HG03457 (cell line): ENCODE results near the gene RASL12.
"Not testable (repeated sequence)": the region's sequence is repeated elsewhere in the genome, so short reads cannot be mapped to it uniquely, and the experiment has no call there.

Experiments used
- ATAC-seq: cut with Tn5 transposase; IDR thresholded peaks from one replicate; pipeline ENCODE4 v1.9.1; 2021; ENCODE audit warnings: moderate number of reproducible peaks; ENCODE audit not compliant: unreplicated experiment

The RASL12 gene

DNA sequence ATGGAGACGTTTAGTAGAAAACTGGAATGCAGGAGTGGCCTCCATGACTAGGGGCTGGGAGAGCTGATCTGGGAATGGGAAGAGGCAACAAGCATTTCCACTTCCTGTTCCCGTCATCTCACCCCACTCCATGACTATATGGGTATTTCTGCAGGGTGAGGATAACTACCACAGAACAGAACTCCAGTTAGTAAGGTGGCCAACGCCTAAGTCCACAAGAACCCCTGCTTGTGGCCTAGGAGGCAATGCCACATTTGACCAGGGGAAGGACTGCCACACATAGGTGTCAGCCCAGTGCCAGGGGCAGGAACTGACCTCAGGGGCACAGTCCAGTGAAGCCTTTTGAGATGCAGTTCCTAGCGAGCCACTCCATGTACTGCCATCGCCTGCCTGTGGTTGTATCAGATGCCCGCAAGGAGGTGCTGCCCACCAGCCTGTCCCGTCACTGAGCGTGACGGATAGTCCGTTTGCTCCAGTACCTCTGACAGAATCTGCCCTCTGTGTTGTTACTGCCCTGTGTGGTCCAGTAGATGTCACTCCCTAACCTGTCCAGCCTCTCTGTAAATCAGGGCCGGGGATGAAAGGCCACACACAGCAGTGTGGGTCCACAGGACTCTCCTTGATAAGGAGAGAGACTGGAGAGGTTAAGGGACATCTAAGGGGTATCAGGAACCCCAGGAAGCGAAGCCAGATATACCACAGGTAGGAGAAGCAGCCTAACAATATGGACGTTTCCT lies 34.8 kb downstream of the RASL12 start:
- no peak for ATAC-seq

DNA sequence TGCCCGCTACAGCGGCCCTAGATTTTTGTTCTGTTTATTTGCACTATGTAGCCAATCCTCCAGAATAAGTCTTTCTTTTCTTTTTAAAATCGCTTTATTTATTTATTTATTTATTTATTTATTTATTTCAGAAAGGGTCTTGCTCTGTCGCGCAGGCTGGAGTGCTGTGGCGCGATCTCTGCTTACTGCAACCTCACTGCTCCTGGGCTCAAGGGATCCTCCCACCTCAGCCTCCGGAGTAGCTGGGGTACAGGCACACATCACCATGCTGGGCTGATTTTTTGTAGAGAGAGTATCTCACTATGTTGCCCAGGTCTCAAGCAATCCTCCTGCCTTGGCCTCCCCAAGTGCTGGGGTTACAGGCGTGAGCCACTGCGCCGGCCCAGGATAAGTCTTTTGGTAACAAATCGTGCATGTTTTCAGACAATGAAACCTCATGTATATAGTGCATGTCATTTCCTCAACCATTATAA lies 38.0 kb downstream of the RASL12 start:
- ATAC-seq: no peak

DNA sequence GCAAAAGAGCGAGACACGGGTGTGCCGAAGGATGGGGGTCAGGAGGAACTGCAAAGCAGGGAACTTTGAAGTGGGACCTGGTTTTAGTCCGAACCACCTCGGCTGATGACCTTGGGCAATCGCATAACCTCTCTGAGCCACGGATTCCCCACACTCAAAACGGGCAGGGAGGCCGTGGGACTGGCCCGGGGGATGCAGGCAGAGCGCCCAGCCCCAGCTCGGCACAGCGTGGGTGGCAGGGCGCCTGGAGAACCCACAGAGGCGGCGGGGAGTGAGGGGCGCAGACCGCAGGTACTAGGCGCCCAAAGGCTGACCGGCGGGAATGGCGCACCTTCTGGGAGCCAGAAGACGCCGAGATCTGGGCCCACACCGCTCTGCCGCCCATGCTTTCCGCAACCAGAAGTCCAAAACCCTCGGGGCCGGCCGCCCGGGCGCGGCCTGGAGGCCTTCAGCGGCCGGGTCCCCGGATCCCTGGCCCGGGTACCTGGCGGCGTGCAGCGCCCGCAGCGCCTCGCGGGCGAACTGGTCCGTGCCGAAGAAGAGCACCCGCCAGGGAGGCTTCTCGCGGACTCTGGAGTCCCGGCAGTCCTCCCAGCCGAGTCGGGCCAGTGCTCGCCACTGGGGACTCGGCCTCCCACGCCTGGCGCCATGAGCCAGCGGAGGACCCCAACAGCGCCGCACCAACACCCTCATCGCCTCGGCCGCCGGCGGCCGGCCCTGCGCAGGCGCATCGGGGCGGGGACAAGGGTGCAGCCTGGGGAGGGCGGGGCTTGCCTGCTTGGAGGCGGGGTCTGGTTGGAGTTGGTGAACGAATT lies 38.7 kb downstream of the RASL12 start, which contains the start of gene MTFMT:
Gene MTFMT, minus strand, starts transcription at position 719 of the 815 bp plus-strand sequence. Its CDS starts 26 bp downstream, at position 693.
- no peak for ATAC-seq

GRCh38 chr15:65028338-65028737 lies 39.5 kb downstream of the RASL12 start:
- ATAC-seq: no peak

- ATAC-seq: no peak
Observed at GRCh38 chr15:65027593-65027992, 40.2 kb downstream of the RASL12 start.

- no peak for ATAC-seq
Observed at GRCh38 chr15:65026756-65027155, 41.0 kb downstream of the RASL12 start.

DNA sequence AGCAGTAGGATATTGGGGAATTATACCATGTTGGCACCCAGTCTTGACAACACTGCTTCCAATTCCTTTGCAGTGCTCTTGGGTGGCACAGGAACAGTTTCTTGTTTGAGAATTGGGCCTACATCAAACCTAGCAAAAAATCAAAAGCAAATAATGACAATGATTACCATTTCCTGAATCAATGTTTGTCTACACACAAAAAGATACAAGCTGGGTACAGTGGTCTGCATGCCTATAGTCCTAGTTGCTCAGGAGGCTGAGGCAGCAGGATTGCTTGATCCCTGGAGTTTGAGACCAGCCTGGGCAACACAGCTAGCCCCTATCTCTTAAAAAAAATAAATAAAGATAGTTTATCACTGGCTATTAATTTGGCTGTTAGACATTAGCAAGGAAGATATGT lies 46.3 kb downstream of the RASL12 start:
- ATAC-seq: no peak

DNA sequence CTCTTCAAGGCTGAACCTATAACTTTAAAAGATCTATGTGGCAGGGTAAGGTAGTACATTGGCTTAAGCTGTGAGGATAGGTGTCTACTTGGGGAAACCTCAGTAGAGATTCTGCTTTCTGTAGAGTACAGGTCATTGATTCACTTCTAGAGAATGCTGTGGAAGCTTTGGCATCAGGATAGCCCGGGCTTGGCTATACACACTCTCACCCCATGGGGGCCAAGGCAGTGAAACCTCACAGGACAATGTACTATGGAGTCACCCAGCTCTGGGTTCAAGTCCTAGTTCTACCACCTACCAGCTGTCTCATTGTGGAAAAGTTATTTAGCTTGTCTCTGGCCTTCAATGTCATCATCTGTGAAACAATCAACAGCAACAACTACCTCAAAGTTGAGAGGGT lies 47.4 kb downstream of the RASL12 start:
- no peak for ATAC-seq

DNA sequence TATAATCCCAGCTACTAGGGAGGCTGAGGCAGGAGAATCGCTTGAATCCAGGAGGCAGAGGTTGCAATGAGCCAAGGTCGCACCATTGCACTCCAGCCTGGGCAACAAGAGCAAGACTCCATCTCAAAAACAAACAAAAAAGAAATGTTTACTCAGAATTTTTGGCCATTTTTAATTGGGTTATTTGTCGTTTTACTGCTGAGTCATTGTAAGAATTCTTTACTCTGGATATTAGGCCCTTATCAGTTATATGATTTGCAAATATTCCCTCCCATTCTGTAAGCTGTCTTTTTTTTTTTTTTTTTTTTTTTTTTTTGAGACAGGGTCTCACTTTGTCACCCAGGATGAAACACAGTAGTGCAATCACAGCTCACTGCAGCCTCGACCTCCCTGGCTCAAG lies 56.6 kb downstream of the RASL12 start:
- not testable (repeated sequence) for ATAC-seq

DNA sequence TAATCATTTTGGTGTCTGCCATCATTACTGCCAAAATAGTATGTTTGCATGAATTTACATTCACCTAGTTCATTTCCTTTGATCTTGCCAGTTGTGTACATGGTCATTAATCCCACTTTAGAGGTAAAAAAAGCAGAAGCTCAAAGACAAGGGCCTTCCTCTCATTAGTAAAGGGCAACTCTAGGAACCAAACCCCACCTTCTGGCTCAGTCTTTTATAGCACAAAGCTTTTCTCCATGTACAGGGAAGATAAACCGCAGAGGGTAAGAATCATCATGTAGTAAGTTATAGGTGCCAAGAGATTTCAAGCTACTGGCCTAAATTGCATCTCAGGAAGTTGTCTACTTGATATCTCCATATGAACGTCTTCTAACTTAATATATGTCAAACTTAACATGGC lies 58.8 kb downstream of the RASL12 start:
- ATAC-seq: no peak

- ATAC-seq: no peak
Observed at GRCh38 chr15:65006876-65007275, 60.9 kb downstream of the RASL12 start.

GRCh38 chr15:65004993-65005392 lies 62.8 kb downstream of the RASL12 start:
- ATAC-seq: no peak
